B cell (primary cell): ENCODE results near the gene ADGRA3. TPM values are rescaled to one million over a fixed set of nuclear protein-coding genes. Genes with fewer than 3 reads are reported as not detected.

ENCODE experiments used
- ATAC-seq: fragments of 200-7000 bp; cut with Tn5 transposase; one replicate; pipeline ENCODE4 v1.10.0; 2021; ENCODE audit warnings: low read depth, mild to moderate bottlenecking, moderate number of reproducible peaks, moderate library complexity
- CTCF ChIA-PET: fragments of 350-600 bp; sonication (Branson Sonifier 250); formaldehyde crosslinking; loops from one replicate; lab custom pipeline; 2021; ENCODE audit warnings: antibody characterized with exemption, inconsistent platforms; lab: Charles Lee
- POLR2A ChIA-PET: fragments of 350-600 bp; sonication (Branson Sonifier 250); formaldehyde crosslinking; loops from one replicate; lab custom pipeline; 2021; ENCODE audit warnings: antibody characterized with exemption; lab: Charles Lee
- DNase-seq: peaks from one replicate; pipeline ENCODE4 v3.0.0; 2013
- H2AFZ ChIP-seq: 2 replicates; pipeline ENCODE4 v1.6.1; 2012; ENCODE audit warnings: mild to moderate bottlenecking, low read depth, low read length; ENCODE audit not compliant: insufficient read depth, poor library complexity, severe bottlenecking
- H3K27ac ChIP-seq, 2 donors: 1 replicate in 1 of 2; 2 replicates in 1 of 2; pipeline ENCODE4 v1.5.1; 2012 to 2013; ENCODE audit warnings: low read length in 2 of 2, mild to moderate bottlenecking in 2 of 2, moderate library complexity in 1 of 2
- H3K27me3 ChIP-seq, 4 experiments: fragments of 200-600 bp in 1 of 4; sonication (generic) in 1 of 4; replicated peaks in 1 of 4; 1 replicate in 2 of 4; 2 replicates in 2 of 4; pipeline versions ENCODE4 v1.6.1 to v1.7.0; 2013 to 2016; ENCODE audit warnings: low read length in 3 of 4, mild to moderate bottlenecking in 2 of 4, mixed read lengths in 1 of 4, moderate library complexity in 1 of 4; ENCODE audit not compliant: insufficient read depth in 4 of 4, control insufficient read depth in 3 of 4; ENCODE audit errors: control extremely low read depth in 1 of 4
- H3K36me3 ChIP-seq, 2 experiments: replicated peaks in 1 of 2; 1 replicate in 1 of 2; 2 replicates in 1 of 2; pipeline versions ENCODE4 v1.6.1 to v1.7.1; 2013; ENCODE audit warnings: low read length in 1 of 2; ENCODE audit not compliant: insufficient read depth in 2 of 2, control insufficient read depth in 1 of 2; ENCODE audit errors: control extremely low read depth in 1 of 2, extremely low read depth in 1 of 2
- H3K4me1 ChIP-seq, 2 donors: fragments of 200-600 bp in 1 of 2; sonication (generic) in 1 of 2; 1 replicate in 1 of 2; 2 replicates in 1 of 2; pipeline versions ENCODE4 v1.5.1 to v1.6.1; 2013 to 2017; ENCODE audit warnings: low read length in 2 of 2; ENCODE audit not compliant: control insufficient read depth in 2 of 2, insufficient read depth in 2 of 2
- H3K4me2 ChIP-seq: replicated peaks from 2 replicates; pipeline ENCODE3; 2012; ENCODE audit warnings: mild to moderate bottlenecking, low read depth, low read length; ENCODE audit not compliant: poor library complexity, severe bottlenecking
- H3K4me3 ChIP-seq, 5 experiments: fragments of 200-600 bp in 1 of 5; sonication (generic) in 1 of 5; 1 replicate in 3 of 5; 2 replicates in 2 of 5; pipeline versions ENCODE4 v1.5.1 to v1.7.0; 2011 to 2016; ENCODE audit warnings: low read length in 4 of 5, mild to moderate bottlenecking in 4 of 5, low read depth in 2 of 5, control low read depth in 1 of 5, moderate library complexity in 1 of 5; ENCODE audit not compliant: insufficient read depth in 1 of 5; ENCODE audit errors: control extremely low read depth in 1 of 5, extremely low read depth in 1 of 5
- H3K79me2 ChIP-seq: fragments of 200-600 bp; sonication (generic); one replicate; pipeline ENCODE4 v1.6.0; 2016; ENCODE audit warnings: low read length; ENCODE audit not compliant: control insufficient read depth, insufficient read depth
- H3K9ac ChIP-seq: fragments of 200-600 bp; sonication (generic); 2 replicates; pipeline ENCODE4 v1.6.1; 2017; ENCODE audit warnings: mild to moderate bottlenecking, low read length, moderate library complexity
- H3K9me3 ChIP-seq, 3 donors: one replicate each; pipeline versions ENCODE4 v1.6.1 to v1.7.1; 2013; ENCODE audit warnings: low read length in 2 of 3; ENCODE audit not compliant: control insufficient read depth in 2 of 3, insufficient read depth in 1 of 3; ENCODE audit errors: control extremely low read depth in 1 of 3
- H4K20me1 ChIP-seq: 2 replicates; pipeline ENCODE4 v1.6.0; 2012; ENCODE audit warnings: mild to moderate bottlenecking, low read length; ENCODE audit not compliant: insufficient read depth, control insufficient read depth, poor library complexity, severe bottlenecking
- H3K27ac Mint-ChIP-seq: one replicate; pipeline ENCODE4 v1.8.0; 2021; ENCODE audit warnings: mixed read lengths
- H3K27me3 Mint-ChIP-seq: one replicate; pipeline ENCODE4 v1.8.0; 2021; ENCODE audit warnings: mixed read lengths
- H3K4me1 Mint-ChIP-seq: one replicate; pipeline ENCODE4 v1.8.0; 2021; ENCODE audit warnings: mixed read lengths
- H3K4me3 Mint-ChIP-seq: one replicate; pipeline ENCODE4 v1.8.0; 2021; ENCODE audit warnings: mixed read lengths
- H3K9me3 Mint-ChIP-seq: one replicate; pipeline ENCODE4 v1.8.0; 2022; ENCODE audit warnings: mixed read lengths; ENCODE audit not compliant: insufficient read depth
- CTCF ChIP-seq: fragments of 200-600 bp; IDR thresholded peaks from one replicate; pipeline ENCODE4 v1.8.0; 2022; ENCODE audit warnings: antibody characterized with exemption, mild to moderate bottlenecking
- EZH2 ChIP-seq: IDR thresholded peaks from 2 replicates; pipeline ENCODE4 v1.6.1; 2012; ENCODE audit warnings: borderline replicate concordance, low read depth, mild to moderate bottlenecking, moderate library complexity, low read length; ENCODE audit not compliant: insufficient read depth, poor library complexity, severe bottlenecking
- WGBS: methylation state at CpG from one replicate; pipeline ENCODE4 v1.1.5; 2013; ENCODE audit warnings: missing lambda C conversion rate; ENCODE audit not compliant: insufficient coverage; 5-methylcytosine and 5-hydroxymethylcytosine counted together
- intact Hi-C: fragments of 100-400 bp; cut with micrococcal nuclease; formaldehyde crosslinking; loops from one replicate; pipeline ENCODE4 v1.10.0; 2022
- polyA plus RNA-seq: library from polyadenylated mRNA; depleted of rRNA; stranded (reverse); fragments of >200 nt; gene quantifications from 2 replicates; pipeline ENCODE4 v1.2.3, GENCODE V29; 2012
- total RNA-seq, 2 donors: library from RNA; stranded (reverse); fragments of 120-200 nt in 1 of 2; gene quantifications; 1 replicate in 1 of 2; 2 replicates in 1 of 2; pipeline versions ENCODE4 v1.2.3 to v1.2.4, GENCODE V29; 2013 to 2022

Gene ADGRA3
- total and polyA plus RNA-seq, 2 donors (not counting 1 experiment from before 2014, with no cell fraction given): 0.25 TPM; not detected in 1

- H3K27me3 Mint-ChIP-seq: no peaks in the 10 kb centered on the region
- intact Hi-C loops: no loop called here
- H3K27ac Mint-ChIP-seq: no peak overlapping the region
- Histone ChIP-seq H4K20me1 (no peaks in the 10 kb centered on the region), H3K27me3 (no peaks in the 10 kb centered on the region), H3K9ac (no peak overlapping the region), H3K4me3 (no peak overlapping the region), H3K4me2 (no peak overlapping the region), H3K79me2 (no peaks in the 10 kb centered on the region), H3K4me1 (no peaks in the 10 kb centered on the region), H3K36me3 (no peaks in the 10 kb centered on the region), H3K9me3 (no peaks in the 10 kb centered on the region), H3K27ac (no peak overlapping the region), H2AFZ (no peak overlapping the region)
- ChIA-PET CTCF (no interaction called here), POLR2A (no interaction called here)
- ATAC-seq (no peak), DNase-seq (no peak)
- TF ChIP-seq EZH2 (no peak), CTCF (no peak)
- no peaks in the 10 kb centered on the region for H3K4me1 Mint-ChIP-seq
- peaks cover 7% of the 10 kb centered on the region for H3K9me3 Mint-ChIP-seq
- WGBS: no CpG with 5 or more reads among the region's 3 CpGs
- H3K4me3 Mint-ChIP-seq: no peak overlapping the region
Observed at GRCh38 chr4:22372986-22373385, 142.9 kb downstream of the ADGRA3 start.

GRCh38 chr4:22369901-22370562, 145.8 kb downstream of the ADGRA3 start:
- no peak for ATAC-seq
- 92% methylated on average over 8 of the region's 8 CpGs for WGBS
- Mint-ChIP-seq H3K27ac (no peak overlapping the region), H3K9me3 (peaks cover 7% of the 10 kb centered on the region), H3K4me3 (no peak overlapping the region), H3K27me3 (no peaks in the 10 kb centered on the region), H3K4me1 (no peaks in the 10 kb centered on the region)
- CTCF ChIA-PET: no interaction called here
- intact Hi-C loops: no loop called here
- Histone ChIP-seq H3K4me2 (no peak overlapping the region), H2AFZ (no peak overlapping the region), H3K9me3 (no peaks in the 10 kb centered on the region), H3K79me2 (no peaks in the 10 kb centered on the region), H3K27me3 (no peaks in the 10 kb centered on the region), H3K27ac (no peak overlapping the region), H3K4me3 (no peak overlapping the region), H3K9ac (no peak overlapping the region), H4K20me1 (no peaks in the 10 kb centered on the region), H3K36me3 (no peaks in the 10 kb centered on the region), H3K4me1 (no peaks in the 10 kb centered on the region)
- no peak for DNase-seq
- POLR2A ChIA-PET: no interaction called here
- TF ChIP-seq CTCF (no peak), EZH2 (no peak)
